Left cardiac atrium (tissue), 4 donors: Measurements from ENCODE around the gene COX20. TPM values are rescaled to one million over a fixed set of nuclear protein-coding genes. Genes with fewer than 3 reads are reported as not detected.

ENCODE experiments used
- ATAC-seq, 2 donors: fragments of 200-7000 bp; cut with Tn5 transposase; one replicate each; pipeline ENCODE4 v1.9.1; 2020; ENCODE audit warnings: mild to moderate bottlenecking in 2 of 2, moderate library complexity in 2 of 2
- DNase-seq: peaks from one replicate; pipeline ENCODE4 v3.0.0-alpha.2; 2020
- intact Hi-C, 2 donors: fragments of 100-400 bp; cut with DNase I; formaldehyde crosslinking; loops; one replicate each; pipeline versions ENCODE4 v1.14.1 to v1.15.1; 2022 to 2023
- total RNA-seq, 2 donors: library from RNA; stranded (reverse); fragmentation: NEBNext Ultra II Directional; extraction: Animal tissue kit (Norgen Biotek cat#: 25700); gene quantifications; one replicate each; pipeline ENCODE4 v1.2.1, GENCODE V29; 2021
- donor health status: DM: no; HTN: yes; CAD: no.
- donor health status: DM: no; HTN: yes; CAD: no; lungs with severe emphysema.
- donor health status: DM: yes; HTN: yes; CAD: no.
- donor health status: Dilated cardiomyopathy.

COX20 gene
- total RNA-seq, 2 donors from 2014 or later = 61.2 to 73.1 TPM

DNA sequence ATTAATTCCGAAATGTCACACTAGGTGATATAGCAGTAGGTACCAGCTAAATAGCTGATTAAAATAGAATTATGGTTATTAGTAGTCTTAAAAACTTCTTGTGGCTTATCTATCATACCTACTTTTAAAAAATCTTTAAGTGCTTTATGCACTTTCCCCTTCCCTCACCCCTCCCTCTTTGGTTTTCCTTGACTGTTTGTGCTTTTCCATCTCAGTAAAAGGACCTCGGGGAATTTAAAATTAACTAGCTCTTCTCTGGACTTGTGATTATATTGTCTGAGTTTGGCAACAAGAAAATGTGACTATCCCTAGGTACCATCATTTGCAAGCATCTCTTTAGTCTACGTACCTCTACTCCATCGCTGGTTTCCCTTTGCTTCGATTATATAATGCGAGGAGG lies 11.2 kb downstream of the COX20 start:
- ATAC-seq = no peak

DNA sequence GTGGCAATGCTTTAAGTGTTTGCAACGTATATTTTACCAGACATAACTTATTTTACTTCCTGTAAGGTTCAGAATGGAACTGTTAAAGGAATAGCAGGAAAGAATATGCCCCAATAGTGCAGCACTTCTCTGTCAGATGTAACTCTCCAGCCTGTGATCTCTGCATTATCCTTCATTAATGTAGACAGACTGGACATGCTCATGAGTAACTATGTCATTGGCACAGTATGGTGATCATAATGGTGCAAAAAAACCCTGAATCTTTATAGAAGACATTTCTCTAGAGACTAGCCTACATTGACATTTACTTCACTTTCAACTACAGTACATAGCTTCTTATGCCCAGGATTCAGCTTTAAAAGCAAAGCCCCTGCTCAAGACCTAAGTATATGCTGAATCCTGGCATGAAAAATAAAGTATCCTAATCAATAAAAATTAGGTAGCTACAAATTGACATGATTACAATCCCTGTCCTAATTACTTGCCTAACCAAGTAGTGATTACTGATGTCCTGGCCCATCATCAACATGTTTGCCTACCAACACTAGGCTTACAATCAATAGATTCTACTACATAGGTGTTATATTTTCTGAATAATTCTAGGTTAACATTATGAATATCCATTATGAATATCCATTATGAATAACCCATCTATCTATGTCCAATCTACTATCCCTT lies 13.9 kb downstream of the COX20 start:
- DNase-seq = no peak
- ATAC-seq = no peak
- intact Hi-C loops = no loop called here

More for the DNA sequence above, 11.2 kb downstream of the COX20 start:
- intact Hi-C loops = no loop called here
- DNase-seq = no peak

GRCh38 chr1:244850099-244850852 lies 14.8 kb downstream of the COX20 start:
- intact Hi-C loops = no loop called here
- no peak for DNase-seq

GRCh38 chr1:244850896-244851295 lies 15.4 kb downstream of the COX20 start:
- no peak for ATAC-seq
- intact Hi-C loops = no loop called here
- DNase-seq = no peak

More at GRCh38 chr1:244850099-244850852, 14.8 kb downstream of the COX20 start:
- no peak for ATAC-seq

DNA sequence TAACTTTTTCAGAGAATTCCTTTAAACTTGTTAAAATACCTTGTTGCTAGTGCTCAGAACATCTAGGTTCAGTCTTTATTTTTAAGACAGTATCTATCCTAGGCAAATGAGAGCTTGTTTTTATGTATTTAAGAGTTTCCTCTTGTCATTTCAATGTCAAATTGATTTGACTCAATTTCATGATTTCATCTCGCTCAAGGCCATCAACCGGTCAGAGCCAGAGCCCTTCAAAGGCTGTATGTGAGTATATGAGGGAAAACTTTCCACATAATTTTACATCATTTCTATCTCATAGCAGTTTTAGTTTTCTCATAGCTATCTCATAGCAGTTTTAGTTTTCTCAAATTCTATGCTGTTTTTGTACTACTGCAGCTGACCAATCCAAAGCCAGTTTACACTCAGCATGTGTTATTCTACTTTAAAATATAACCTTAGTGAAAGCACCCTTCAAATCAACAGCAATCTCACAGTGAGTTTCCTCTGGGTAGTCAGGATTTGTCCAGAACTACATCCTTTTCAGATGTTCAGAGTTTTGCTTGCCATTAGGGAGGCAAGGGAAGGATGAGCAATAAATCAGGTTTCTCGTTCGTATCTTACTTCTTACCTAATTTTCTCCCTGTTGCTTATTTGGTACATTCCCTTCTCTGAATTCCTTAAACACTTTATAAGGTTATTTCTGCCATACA lies 16.2 kb downstream of the COX20 start:
- DNase-seq (no peak), ATAC-seq (no peak)
- intact Hi-C loops = no loop called here

- intact Hi-C loops = no loop called here
- ATAC-seq (no peak), DNase-seq (no peak)
These were observed 17.2 kb downstream of the COX20 start for GRCh38 chr1:244852694-244853093.

- intact Hi-C loops = no loop called here
- no peak for ATAC-seq
- DNase-seq = no peak
These were observed 18.7 kb downstream of the COX20 start for GRCh38 chr1:244854166-244854565.

DNA sequence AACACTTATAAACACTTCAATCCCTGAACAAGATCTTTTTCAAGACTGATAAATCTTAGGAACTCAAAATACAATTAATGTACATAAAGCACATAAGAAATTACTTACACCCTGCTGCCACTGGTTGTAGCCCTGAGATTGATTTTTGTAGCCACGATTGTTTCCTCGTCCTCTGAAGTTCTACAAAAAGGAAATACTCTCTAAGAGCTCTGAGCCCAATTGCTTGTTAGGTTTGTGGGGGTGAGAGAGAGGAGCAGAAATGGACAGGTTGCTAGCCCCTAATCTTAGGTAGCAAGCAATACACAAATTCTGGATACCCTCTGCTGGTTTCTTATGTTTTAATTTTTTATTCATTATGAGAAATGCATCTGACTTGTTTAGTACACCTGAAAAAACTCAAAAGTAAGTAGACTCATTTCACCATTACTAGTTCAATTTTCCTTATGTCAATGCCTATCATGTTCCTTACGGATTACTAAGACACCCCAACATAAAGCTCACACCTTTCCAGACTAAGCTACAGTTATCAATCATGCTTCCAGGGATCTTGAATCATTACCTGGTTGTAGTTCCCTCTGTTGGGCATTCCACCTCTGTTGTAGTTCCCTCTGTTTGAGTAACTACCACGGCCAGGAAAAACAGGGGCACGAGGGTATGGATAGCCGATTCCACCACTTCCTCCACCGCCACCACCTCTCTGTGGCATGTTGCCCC lies 19.6 kb downstream of the COX20 start:
- ATAC-seq = no peak
- intact Hi-C loops = no loop called here
- no peak for DNase-seq

DNA sequence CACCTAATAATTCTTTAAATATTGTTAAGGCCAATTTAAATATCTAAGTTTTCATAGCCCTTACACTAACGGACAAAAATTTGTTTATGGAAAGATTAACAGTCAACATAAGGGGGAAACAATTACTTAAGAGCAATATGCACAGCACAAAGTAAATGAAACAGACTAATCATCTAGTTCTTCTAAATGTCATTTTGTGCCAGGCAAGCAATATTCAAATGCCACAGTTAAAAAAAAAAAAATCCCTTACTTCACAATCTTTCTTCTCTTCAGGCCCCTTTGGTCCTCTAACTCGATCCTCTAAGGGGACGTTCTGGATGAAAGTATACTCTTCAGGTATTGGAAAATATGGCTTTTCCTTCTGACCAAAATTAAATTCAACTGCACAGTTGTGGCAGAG lies 22.3 kb downstream of the COX20 start:
- intact Hi-C loops = no loop called here
- ATAC-seq (no peak), DNase-seq (no peak)

DNA sequence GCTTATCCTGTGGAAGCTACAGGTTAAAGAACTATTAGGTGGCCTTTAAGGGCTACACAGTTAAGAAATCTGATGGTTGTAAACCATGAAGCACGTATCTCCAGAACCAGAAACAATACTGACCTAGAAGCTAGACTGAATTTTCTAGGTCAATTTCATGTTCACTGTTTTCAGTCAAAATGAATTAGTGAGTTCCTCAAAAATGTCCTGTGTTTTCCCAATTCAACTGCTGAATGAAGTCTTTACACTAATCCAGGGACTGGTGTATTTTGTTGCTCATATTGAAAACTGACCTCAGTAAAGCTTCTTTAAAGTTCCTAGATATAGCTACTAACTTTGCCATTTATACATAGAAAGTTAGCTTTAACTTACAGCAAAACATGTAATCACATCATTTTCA lies 22.9 kb downstream of the COX20 start:
- ATAC-seq (no peak), DNase-seq (no peak)
- intact Hi-C loops = no loop called here

GRCh38 chr1:244860078-244860477 lies 24.6 kb downstream of the COX20 start:
- DNase-seq (no peak), ATAC-seq (no peak)
- intact Hi-C loops = loop anchor here in 1 of 2 donors (5.0 kb wide), 1 partner anchor 182 kb away; no protein-coding TSS in a partner anchor

DNA sequence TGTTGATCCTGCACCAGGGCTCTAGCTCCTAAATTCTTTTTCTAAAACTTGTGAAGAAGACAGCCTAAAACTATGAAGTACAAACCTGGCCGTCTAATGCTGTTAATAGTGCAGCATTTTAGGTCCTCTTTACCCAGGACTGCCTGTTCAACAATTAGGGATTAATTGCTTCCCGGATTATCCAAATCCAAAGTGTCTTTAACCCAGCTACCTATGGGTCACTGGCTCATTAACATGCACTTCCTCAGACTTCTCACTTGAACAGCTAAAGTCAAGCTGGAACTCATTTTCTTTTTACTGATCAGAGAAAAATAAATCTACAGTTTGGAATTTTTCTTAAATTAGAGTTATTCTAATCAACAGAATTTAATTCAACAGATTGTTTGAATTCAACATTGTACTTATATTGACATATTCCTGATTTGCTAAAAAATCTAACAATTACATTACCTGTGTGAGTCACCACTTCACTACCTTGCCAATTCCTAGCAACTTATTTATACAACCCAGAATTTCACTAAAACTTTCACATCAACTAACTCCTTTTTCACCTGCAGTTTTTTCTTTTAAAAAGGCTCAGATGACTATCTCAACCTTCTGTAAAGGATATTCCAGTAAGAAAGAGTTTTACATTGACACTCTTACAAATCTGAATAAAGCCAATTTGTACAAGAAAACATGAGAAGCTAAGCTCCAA lies 25.6 kb downstream of the COX20 start:
- intact Hi-C loops = loop anchor here in 1 of 2 donors (5.0 kb wide), 1 partner anchor 181 kb away; no protein-coding TSS in a partner anchor
- ATAC-seq = no peak
- no peak for DNase-seq

DNA sequence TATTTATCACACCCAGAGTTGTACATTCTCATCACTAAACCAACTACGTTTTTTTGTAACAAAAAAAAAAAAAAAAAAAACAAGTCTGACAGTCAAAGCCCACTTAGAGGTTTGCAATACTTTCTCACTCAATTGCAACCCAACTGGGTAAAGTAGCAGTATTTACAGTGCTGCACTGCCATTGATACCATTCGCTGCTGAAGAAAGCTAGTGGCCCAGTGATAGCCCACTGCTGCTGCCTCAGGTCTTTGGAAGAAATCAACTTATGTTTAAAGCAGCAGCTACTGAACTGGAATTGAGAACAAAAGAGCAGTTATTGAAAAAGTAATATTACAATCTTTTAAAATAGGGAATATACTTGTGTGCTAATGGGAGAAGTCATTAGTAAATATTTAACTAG lies 26.2 kb downstream of the COX20 start:
- intact Hi-C loops = loop anchor here in 1 of 2 donors (2.0 to 5.0 kb wide), 2 partner anchors 27 to 181 kb away; partner anchors contain the start of gene COX20
- ATAC-seq (no peak), DNase-seq (no peak)

- ATAC-seq = no peak
- DNase-seq = no peak
- intact Hi-C loops = loop anchor here in 1 of 2 donors (2.0 to 5.0 kb wide), 2 partner anchors 28 to 180 kb away; partner anchors contain the start of gene COX20
These were observed 26.9 kb downstream of the COX20 start for GRCh38 chr1:244862354-244862698.

- DNase-seq (peak; percentile 98), ATAC-seq (peak; percentile 83 to 85)
- intact Hi-C loops = loop anchor here in 1 of 2 donors (1.0 to 5.0 kb wide), 3 partner anchors 28 to 179 kb away; partner anchors contain the start of gene COX20
These were observed 27.4 kb downstream of the COX20 start for GRCh38 chr1:244862699-244863490.

DNA sequence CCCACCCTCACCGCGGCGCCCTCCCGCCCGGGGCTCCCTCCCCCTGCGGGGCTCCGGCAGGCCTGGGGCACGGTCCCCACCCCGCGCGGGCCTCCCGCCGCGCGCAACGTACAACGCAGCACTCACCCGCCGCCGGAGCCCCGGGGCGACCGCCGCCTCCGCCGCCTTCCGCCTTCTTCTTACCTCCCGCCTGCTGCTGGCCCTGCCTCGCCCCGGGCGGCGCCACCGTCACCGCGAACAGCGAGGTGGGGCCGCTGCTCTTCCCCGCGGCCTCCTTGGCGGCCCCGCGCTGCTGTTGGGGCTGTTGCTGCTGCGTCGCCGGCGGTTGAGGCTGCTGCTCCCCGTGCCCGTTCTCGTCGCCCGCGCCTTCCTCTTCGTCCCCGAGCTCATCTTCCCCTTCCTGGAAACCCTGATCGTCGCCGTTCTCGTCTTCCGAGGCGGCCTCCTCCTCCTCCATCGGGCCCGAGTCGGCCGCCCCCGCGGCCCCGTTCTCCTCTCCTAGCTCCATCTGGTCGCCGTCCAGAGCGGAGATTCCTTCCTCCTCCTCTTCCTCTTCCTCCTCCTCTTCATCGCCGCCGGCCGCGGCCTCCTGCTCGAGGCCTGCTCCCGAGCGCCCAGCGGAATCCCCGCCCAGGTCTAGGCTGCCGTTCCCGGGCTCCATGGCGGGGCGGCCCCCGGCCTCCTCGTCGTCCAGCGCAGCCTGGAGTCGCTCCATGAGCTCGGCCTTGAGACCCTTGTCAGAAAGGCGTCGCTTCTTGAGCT lies 28.2 kb downstream of the COX20 start:
- ATAC-seq = peak; percentile 10 to 19
- intact Hi-C loops = loop anchor here in 1 of 2 donors (1.0 to 5.0 kb wide), 3 partner anchors 29 to 179 kb away; partner anchors contain the start of gene COX20
- DNase-seq = peak; percentile 57
